GM12878 (cell line): ENCODE measurements around the gene AGXT. TPM values are rescaled to one million over a fixed set of nuclear protein-coding genes. Genes with fewer than 3 reads are reported as not detected.

Experiments used
- ATAC-seq: fragments of 200-7000 bp; cut with Tn5 transposase; 3 replicates; pipeline ENCODE4 v1.9.1; 2020; ENCODE audit warnings: mild to moderate bottlenecking, moderate library complexity
- BruUV-seq: library from RNA; stranded (reverse); fragments of 400-500 nt; replicated peaks from 2 replicates; lab custom pipeline; 2021; lab: Mats Ljungman, UMichigan
- CTCF ChIA-PET: fragments of 300-600 bp; sonication (Branson Sonifier 250); formaldehyde crosslinking; extraction: SDS; loops from one replicate; lab custom pipeline; 2021; ENCODE audit warnings: inconsistent platforms; lab: Yijun Ruan, JAX
- POLR2A ChIA-PET: fragments of 350-600 bp; formaldehyde crosslinking; extraction: SDS; loops from one replicate; lab custom pipeline; 2021; ENCODE audit warnings: inconsistent platforms; lab: Charles Lee
- RAD21 ChIA-PET: fragments of 300-600 bp; sonication (Branson Sonifier 250); formaldehyde crosslinking; loops from one replicate; lab custom pipeline; 2023; ENCODE audit warnings: antibody characterized with exemption; ENCODE audit not compliant: unreplicated experiment; lab: Charles Lee
- SMC1A ChIA-PET: fragments of 300-600 bp; sonication (Branson Sonifier 250); formaldehyde crosslinking; loops from one replicate; lab custom pipeline; 2023; ENCODE audit not compliant: unreplicated experiment, uncharacterized antibody; lab: Charles Lee
- DNase-seq: peaks from one replicate; pipeline ENCODE4 v3.0.0-alpha.2; 2011; ENCODE audit warnings: low read depth, low spot score
- FAIRE-seq: peaks from 3 replicates; lab custom pipeline; 2011; peaks lifted over from hg19 to GRCh38; lab: Jason Lieb, UNC
- H2AFZ ChIP-seq: 2 replicates; pipeline ENCODE4 v1.6.0; 2011; ENCODE audit warnings: low read depth, low read length, control low read depth; ENCODE audit not compliant: control insufficient read depth
- H3K27ac ChIP-seq: 2 replicates; pipeline ENCODE4 v1.5.1; 2011; ENCODE audit warnings: control low read depth; ENCODE audit not compliant: control insufficient read depth, insufficient read depth
- H3K27me3 ChIP-seq, 2 experiments: replicated peaks in 1 of 2; 2 replicates each; pipeline versions ENCODE4 v1.6.0 to v1.6.1; 2011; ENCODE audit warnings: low read length in 1 of 2; ENCODE audit not compliant: control insufficient read depth in 2 of 2, insufficient read depth in 2 of 2
- H3K36me3 ChIP-seq, 2 experiments: 2 replicates each; pipeline ENCODE4 v1.5.1; 2011; ENCODE audit warnings: low read length in 1 of 2; ENCODE audit not compliant: control insufficient read depth in 2 of 2, insufficient read depth in 2 of 2
- H3K4me1 ChIP-seq: 2 replicates; pipeline ENCODE4 v1.6.1; 2011; ENCODE audit warnings: mild to moderate bottlenecking, low read length, moderate library complexity, mixed read lengths; ENCODE audit not compliant: control insufficient read depth, insufficient read depth
- H3K4me2 ChIP-seq: 2 replicates; pipeline ENCODE4 v1.6.0; 2011; ENCODE audit warnings: control low read depth; ENCODE audit not compliant: control insufficient read depth, insufficient read depth
- H3K4me3 ChIP-seq: fragments of 200-600 bp; sonication (generic); 2 replicates; pipeline ENCODE4 v1.5.1; 2016
- H3K79me2 ChIP-seq: 2 replicates; pipeline ENCODE4 v1.6.0; 2011; ENCODE audit warnings: low read length; ENCODE audit not compliant: control insufficient read depth, insufficient read depth
- H3K9ac ChIP-seq: 2 replicates; pipeline ENCODE4 v1.8.0; 2011; ENCODE audit warnings: low read length, control low read depth, mixed read lengths; ENCODE audit not compliant: control insufficient read depth, insufficient read depth
- H3K9me3 ChIP-seq: replicated peaks from 3 replicates; pipeline ENCODE4 v1.5.1; 2011; ENCODE audit warnings: mild to moderate bottlenecking, low read length; ENCODE audit not compliant: control insufficient read depth, insufficient read depth
- H4K20me1 ChIP-seq: 2 replicates; pipeline ENCODE4 v1.6.0; 2011; ENCODE audit not compliant: control insufficient read depth, insufficient read depth
- ATF7 ChIP-seq: fragments of 450-650 bp; IDR thresholded peaks from 2 replicates; pipeline ENCODE4 v1.6.1; 2016; ENCODE audit warnings: low read depth, mild to moderate bottlenecking
- BRCA1 ChIP-seq: IDR thresholded peaks from 2 replicates; pipeline ENCODE4 v1.6.1; 2011; ENCODE audit warnings: low read depth, low read length, improper control_type of control experiment
- CBX3 ChIP-seq: fragments of 200-600 bp; sonication (generic); IDR thresholded peaks from 2 replicates; pipeline ENCODE4 v1.6.1; 2016; ENCODE audit warnings: low read depth, borderline replicate concordance
- CBX5 ChIP-seq: sonication (generic); IDR thresholded peaks from 2 replicates; pipeline ENCODE4 v1.6.1; 2016; ENCODE audit warnings: low read depth, moderate library complexity, mild to moderate bottlenecking, inconsistent platforms
- IRF3 ChIP-seq: fragments of 450-650 bp; IDR thresholded peaks from 2 replicates; pipeline ENCODE4 v1.6.1; 2014; ENCODE audit warnings: mild to moderate bottlenecking
- KDM1A ChIP-seq: fragments of 200-600 bp; sonication (generic); IDR thresholded peaks from 2 replicates; pipeline ENCODE4 v1.6.1; 2016; ENCODE audit warnings: borderline replicate concordance
- MTA3 ChIP-seq: IDR thresholded peaks from 2 replicates; pipeline ENCODE4 v1.6.1; 2012; ENCODE audit warnings: low read length, inconsistent platforms, borderline replicate concordance
- NFYB ChIP-seq: IDR thresholded peaks from 2 replicates; pipeline ENCODE4 v1.6.1; 2011; ENCODE audit warnings: low read depth, mild to moderate bottlenecking, low read length, improper control_type of control experiment, moderate library complexity; ENCODE audit not compliant: insufficient read depth
- NR2C2 ChIP-seq: IDR thresholded peaks from 2 replicates; pipeline ENCODE4 v1.6.1; 2011; ENCODE audit warnings: borderline replicate concordance, low read depth; ENCODE audit not compliant: control insufficient read depth, insufficient read length
- NR2F1 ChIP-seq: fragments of 450-650 bp; conservative IDR thresholded peaks from 2 replicates; pipeline ENCODE4 v1.6.1; 2017; ENCODE audit warnings: mild to moderate bottlenecking
- RBBP5 ChIP-seq: fragments of 200-600 bp; sonication (generic); conservative IDR thresholded peaks from 2 replicates; pipeline ENCODE4 v1.6.1; 2016
- SIX5 ChIP-seq: IDR thresholded peaks from 2 replicates; pipeline ENCODE4 v1.6.1; 2011; ENCODE audit warnings: mild to moderate bottlenecking, low read depth, low read length, moderate library complexity; ENCODE audit not compliant: severe bottlenecking
- SMAD5 ChIP-seq: IDR thresholded peaks from 2 replicates; pipeline ENCODE4 v1.6.1; 2016; ENCODE audit warnings: antibody characterized with exemption, low read depth
- WGBS: methylation state at CpG from one replicate; pipeline ENCODE4 v1.1.6; 2016; ENCODE audit warnings: low lambda C conversion rate; ENCODE audit not compliant: insufficient replicate concordance, insufficient coverage; ENCODE audit errors: missing lambda C conversion rate; 5-methylcytosine and 5-hydroxymethylcytosine counted together
- in situ Hi-C: fragments of 300-500 bp; cut with MboI; formaldehyde crosslinking; loops from 9 replicates; pipeline ENCODE4 v1.14.3; 2018; ENCODE audit warnings: mixed read lengths
- intact Hi-C: fragments of 100-400 bp; cut with micrococcal nuclease; formaldehyde crosslinking; loops from one replicate; pipeline ENCODE4 v1.14.2; 2022; ENCODE audit not compliant: unreplicated experiment
- polyA plus RNA-seq, 11 experiments: library from polyadenylated mRNA; depleted of rRNA in 4 of 11; unstranded in 6 of 11; stranded (reverse) in 5 of 11; fragments of >200 nt; fragmentation: Nextera tagmentation in 4 of 11; fragmentation: Illumina TruSeq in 1 of 11; extraction: Ambion mirVana in 4 of 11; extraction: Trizol in 1 of 11; gene quantifications; 1 replicate in 1 of 11; 2 replicates in 10 of 11; pipeline versions ENCODE4 v1.2.1 to v1.2.3, GENCODE V29; 2011 to 2016; ENCODE audit warnings: inconsistent platforms in 2 of 11, missing spikeins in 2 of 11, low read depth in 1 of 11
- total RNA-seq, 4 experiments: library from RNA; depleted of rRNA in 3 of 4; stranded (reverse); fragments of >200 nt in 3 of 4; fragmentation: Illumina TruSeq in 1 of 4; extraction: Trizol in 1 of 4; gene quantifications; 2 replicates each; pipeline versions ENCODE4 v1.2.1 to v1.2.3, GENCODE V29; 2013 to 2021

Gene AGXT
- total and polyA plus RNA-seq, 10 of the 15 experiments (the other 5 are each of a cell fraction or from before 2014, with no cell fraction given): 0.18 TPM; not detected in 9

GRCh38 chr2:240884221-240884620 is 15.6 kb downstream of the AGXT start:
- intact Hi-C loops (no loop called here), in situ Hi-C loops (no loop called here)
- H3K4me2 ChIP-seq: no peak overlapping the region
- no peaks in the 10 kb centered on the region; a peak in 1 of 4 replicates for H3K27me3 ChIP-seq
- H3K27ac ChIP-seq: no peak overlapping the region
- H4K20me1 ChIP-seq: no peaks in the 10 kb centered on the region
- no peak for FAIRE-seq
- TF ChIP-seq MTA3 (no peak), SIX5 (no peak), BRCA1 (no peak), NR2C2 (no peak), SMAD5 (no peak), ATF7 (no peak), IRF3 (no peak), CBX3 (no peak), RBBP5 (no peak), NFYB (no peak), CBX5 (no peak), NR2F1 (no peak), KDM1A (no peak)
- no peak overlapping the region for H2AFZ ChIP-seq
- ChIA-PET RAD21 (no interaction called here), SMC1A (no interaction called here), POLR2A (no interaction called here), CTCF (no interaction called here)
- DNase-seq: no peak
- ATAC-seq: no peak
- 17% methylated on average over 2 of the region's 2 CpGs for WGBS
- no peak overlapping the region for H3K4me3 ChIP-seq
- no peaks in the 10 kb centered on the region for H3K4me1 ChIP-seq
- BruUV-seq: no TSS peak
- H3K9ac ChIP-seq: no peak overlapping the region
- H3K36me3 ChIP-seq: no peaks in the 10 kb centered on the region
- no peaks in the 10 kb centered on the region for H3K79me2 ChIP-seq
- H3K9me3 ChIP-seq: no peaks in the 10 kb centered on the region
